Measurements from ENCODE around the gene GPS1.
"Not testable (repeated sequence)": the region's sequence is repeated elsewhere in the genome, so short reads cannot be mapped to it uniquely, and the experiment has no call there.

DNA sequence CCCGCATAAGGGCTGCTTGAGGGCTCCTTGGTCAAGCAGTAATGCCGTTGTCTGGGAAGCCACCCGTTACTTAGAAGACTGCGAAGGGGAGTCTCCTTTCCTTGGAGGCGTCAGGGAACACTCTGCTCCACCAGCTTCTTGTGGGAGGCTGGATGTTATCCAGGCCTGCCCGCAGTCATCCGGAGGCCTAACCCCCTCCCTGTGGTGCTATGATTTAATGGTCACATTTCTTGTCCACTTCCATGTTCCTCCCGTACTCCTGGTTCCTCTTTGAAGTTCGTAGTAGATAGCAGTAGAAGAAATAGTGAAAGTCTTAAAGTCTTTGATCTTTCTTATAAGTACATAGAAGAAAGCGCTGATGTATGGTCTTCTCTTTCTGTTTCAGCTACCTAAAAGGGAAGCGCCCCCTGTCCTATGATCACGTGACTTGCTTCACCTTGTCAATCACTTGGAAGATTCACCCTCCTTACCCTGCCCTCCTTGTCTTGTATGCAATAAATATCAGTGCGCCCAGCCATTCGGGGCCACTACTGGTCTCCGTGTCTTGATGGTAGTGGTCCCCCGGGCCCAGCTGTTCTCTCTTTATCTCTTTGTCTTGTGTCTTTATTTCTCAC, 12.8 kb upstream of the GPS1 start:
- TF ChIP-seq, protein P1, sequence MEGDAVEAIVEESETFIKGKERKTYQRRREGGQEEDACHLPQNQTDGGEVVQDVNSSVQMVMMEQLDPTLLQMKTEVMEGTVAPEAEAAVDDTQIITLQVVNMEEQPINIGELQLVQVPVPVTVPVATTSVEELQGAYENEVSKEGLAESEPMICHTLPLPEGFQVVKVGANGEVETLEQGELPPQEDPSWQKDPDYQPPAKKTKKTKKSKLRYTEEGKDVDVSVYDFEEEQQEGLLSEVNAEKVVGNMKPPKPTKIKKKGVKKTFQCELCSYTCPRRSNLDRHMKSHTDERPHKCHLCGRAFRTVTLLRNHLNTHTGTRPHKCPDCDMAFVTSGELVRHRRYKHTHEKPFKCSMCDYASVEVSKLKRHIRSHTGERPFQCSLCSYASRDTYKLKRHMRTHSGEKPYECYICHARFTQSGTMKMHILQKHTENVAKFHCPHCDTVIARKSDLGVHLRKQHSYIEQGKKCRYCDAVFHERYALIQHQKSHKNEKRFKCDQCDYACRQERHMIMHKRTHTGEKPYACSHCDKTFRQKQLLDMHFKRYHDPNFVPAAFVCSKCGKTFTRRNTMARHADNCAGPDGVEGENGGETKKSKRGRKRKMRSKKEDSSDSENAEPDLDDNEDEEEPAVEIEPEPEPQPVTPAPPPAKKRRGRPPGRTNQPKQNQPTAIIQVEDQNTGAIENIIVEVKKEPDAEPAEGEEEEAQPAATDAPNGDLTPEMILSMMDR (IDR thresholded peaks at IDR 0.05): not testable (repeated sequence)
- not testable (repeated sequence) for TF ChIP-seq POLR2A (IDR thresholded peaks at IDR 0.05)

All from uterus (tissue), 2 donors.